Neural progenitor cell (in vitro differentiated cells): Measurements from ENCODE around the gene NR4A2. TPM values are rescaled to one million over a fixed set of nuclear protein-coding genes. Genes with fewer than 3 reads are reported as not detected.
"Not testable (repeated sequence)": the region's sequence is repeated elsewhere in the genome, so short reads cannot be mapped to it uniquely, and the experiment has no call there.

Source experiments
- DNase-seq: peaks from one replicate; pipeline ENCODE4 v3.0.0-alpha.2; 2016; ENCODE audit warnings: low spot score
- H2AFZ ChIP-seq: fragments of 200-600 bp; sonication (generic); replicated peaks from 2 replicates; pipeline ENCODE4 v1.6.1; 2016; ENCODE audit warnings: antibody characterized with exemption
- H3F3A ChIP-seq: fragments of 200-600 bp; sonication (generic); 2 replicates; pipeline ENCODE4 v1.6.1; 2016; ENCODE audit warnings: antibody characterized with exemption, low read depth
- H3K27ac ChIP-seq: fragments of 200-600 bp; sonication (generic); 2 replicates; pipeline ENCODE4 v1.5.1; 2016; ENCODE audit warnings: mild to moderate bottlenecking
- H3K27me3 ChIP-seq: fragments of 200-600 bp; sonication (generic); 2 replicates; pipeline ENCODE4 v1.6.1; 2016; ENCODE audit warnings: mild to moderate bottlenecking, moderate library complexity
- H3K36me3 ChIP-seq: fragments of 200-600 bp; sonication (generic); 2 replicates; pipeline ENCODE4 v1.5.1; 2016
- H3K4me1 ChIP-seq: fragments of 200-600 bp; sonication (generic); 2 replicates; pipeline ENCODE4 v1.6.1; 2016; ENCODE audit warnings: mixed run types
- H3K4me2 ChIP-seq: fragments of 200-600 bp; sonication (generic); 2 replicates; pipeline ENCODE4 v1.6.1; 2016
- H3K4me3 ChIP-seq: fragments of 200-600 bp; sonication (generic); 2 replicates; pipeline ENCODE4 v1.5.1; 2016
- H3K79me2 ChIP-seq: fragments of 200-600 bp; sonication (generic); 2 replicates; pipeline ENCODE4 v1.6.1; 2016; ENCODE audit warnings: low read depth
- H3K9ac ChIP-seq: fragments of 200-600 bp; sonication (generic); 2 replicates; pipeline ENCODE4 v1.6.1; 2016
- H3K9me3 ChIP-seq: fragments of 200-600 bp; sonication (generic); 2 replicates; pipeline ENCODE4 v1.5.1; 2016; ENCODE audit warnings: low read depth
- H4K20me1 ChIP-seq: fragments of 200-600 bp; sonication (generic); 2 replicates; pipeline ENCODE4 v1.6.1; 2016; ENCODE audit warnings: low read depth
- H3K27ac Mint-ChIP-seq: 3 replicates; pipeline ENCODE4 v1.8.0; 2021; ENCODE audit warnings: mixed read lengths
- H3K27me3 Mint-ChIP-seq: 2 replicates; pipeline ENCODE4 v1.8.0; 2022; ENCODE audit warnings: low read depth, mild to moderate bottlenecking, inconsistent platforms, moderate library complexity, mixed read lengths; ENCODE audit not compliant: insufficient read depth
- H3K36me3 Mint-ChIP-seq: 3 replicates; pipeline ENCODE4 v1.8.0; 2021; ENCODE audit warnings: mixed read lengths
- H3K4me1 Mint-ChIP-seq: 3 replicates; pipeline ENCODE4 v1.8.0; 2021; ENCODE audit warnings: mixed read lengths
- H3K4me3 Mint-ChIP-seq: 3 replicates; pipeline ENCODE4 v1.8.0; 2021; ENCODE audit warnings: mild to moderate bottlenecking, moderate library complexity, mixed read lengths
- H3K9me3 Mint-ChIP-seq: 3 replicates; pipeline ENCODE4 v1.8.0; 2020; ENCODE audit warnings: mixed read lengths
- EZH2 ChIP-seq: fragments of 200-600 bp; sonication (generic); IDR thresholded peaks from 2 replicates; pipeline ENCODE4 v1.6.1; 2017; ENCODE audit warnings: antibody characterized with exemption, mild to moderate bottlenecking, moderate library complexity
- EZH2phosphoT487 ChIP-seq: fragments of 200-600 bp; sonication (generic); IDR thresholded peaks from 2 replicates; pipeline ENCODE4 v1.6.1; 2017; ENCODE audit warnings: antibody characterized with exemption
- total RNA-seq: library from RNA; depleted of rRNA; stranded (reverse); fragments of >200 nt; gene quantifications from 2 replicates; pipeline ENCODE4 v1.2.3, GENCODE V29; 2015; ENCODE audit warnings: low replicate concordance
- TF ChIP-seq, protein P1 (sequence below): fragments of 200-600 bp; sonication (generic); IDR thresholded peaks from 2 replicates; pipeline ENCODE4 v1.5.1; 2017; ENCODE audit warnings: antibody characterized with exemption, mild to moderate bottlenecking

The NR4A2 gene
- total RNA-seq, 1 donor from 2014 or later = 0.56 TPM

DNA sequence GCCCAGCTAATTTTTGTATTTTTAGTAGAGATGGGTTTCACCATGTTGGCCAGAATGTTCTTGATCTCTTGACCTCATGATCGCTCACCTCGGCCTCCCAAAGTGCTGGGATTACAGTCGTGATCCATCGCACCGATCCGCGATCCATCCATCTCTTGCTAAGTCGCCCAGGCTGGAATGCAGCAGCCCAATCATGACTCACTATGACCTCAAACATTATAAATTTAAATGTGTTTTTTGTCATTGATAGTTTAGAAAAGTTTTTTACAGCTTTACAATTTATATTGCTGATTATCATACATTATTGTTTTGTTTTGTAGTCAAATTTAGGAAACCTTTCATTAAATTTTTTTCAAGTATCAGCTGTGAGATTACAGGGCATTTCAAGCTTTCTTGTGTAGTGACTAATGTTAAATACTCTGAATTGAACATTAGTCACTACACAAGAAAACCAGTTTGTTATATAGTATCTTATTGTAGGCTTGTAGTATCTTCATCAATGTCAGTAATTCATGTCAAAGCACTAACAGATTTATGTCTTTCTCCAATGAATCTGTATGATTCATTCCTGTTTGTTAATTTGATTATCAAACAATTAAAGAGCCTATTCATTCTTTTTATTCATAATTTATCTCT, 37.5 kb downstream of the NR4A2 start:
- H3K9me3 ChIP-seq = no peaks in the 10 kb centered on the region
- no peaks in the 10 kb centered on the region for H3F3A ChIP-seq
- H3K27me3 Mint-ChIP-seq = no peaks in the 10 kb centered on the region
- H3K9ac ChIP-seq = no peak overlapping the region
- H3K36me3 Mint-ChIP-seq = no peaks in the 10 kb centered on the region
- H3K27ac Mint-ChIP-seq = no peak overlapping the region
- H3K36me3 ChIP-seq = no peaks in the 10 kb centered on the region
- H3K4me3 Mint-ChIP-seq = no peak overlapping the region
- peaks cover 4% of the 10 kb centered on the region for H3K9me3 Mint-ChIP-seq
- no peak overlapping the region for H3K27ac ChIP-seq
- no peaks in the 10 kb centered on the region for H3K79me2 ChIP-seq
- H3K27me3 ChIP-seq = no peaks in the 10 kb centered on the region
- TF ChIP-seq, protein P1, sequence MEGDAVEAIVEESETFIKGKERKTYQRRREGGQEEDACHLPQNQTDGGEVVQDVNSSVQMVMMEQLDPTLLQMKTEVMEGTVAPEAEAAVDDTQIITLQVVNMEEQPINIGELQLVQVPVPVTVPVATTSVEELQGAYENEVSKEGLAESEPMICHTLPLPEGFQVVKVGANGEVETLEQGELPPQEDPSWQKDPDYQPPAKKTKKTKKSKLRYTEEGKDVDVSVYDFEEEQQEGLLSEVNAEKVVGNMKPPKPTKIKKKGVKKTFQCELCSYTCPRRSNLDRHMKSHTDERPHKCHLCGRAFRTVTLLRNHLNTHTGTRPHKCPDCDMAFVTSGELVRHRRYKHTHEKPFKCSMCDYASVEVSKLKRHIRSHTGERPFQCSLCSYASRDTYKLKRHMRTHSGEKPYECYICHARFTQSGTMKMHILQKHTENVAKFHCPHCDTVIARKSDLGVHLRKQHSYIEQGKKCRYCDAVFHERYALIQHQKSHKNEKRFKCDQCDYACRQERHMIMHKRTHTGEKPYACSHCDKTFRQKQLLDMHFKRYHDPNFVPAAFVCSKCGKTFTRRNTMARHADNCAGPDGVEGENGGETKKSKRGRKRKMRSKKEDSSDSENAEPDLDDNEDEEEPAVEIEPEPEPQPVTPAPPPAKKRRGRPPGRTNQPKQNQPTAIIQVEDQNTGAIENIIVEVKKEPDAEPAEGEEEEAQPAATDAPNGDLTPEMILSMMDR = no peak
- TF ChIP-seq EZH2phosphoT487 = no peak
- no peak for TF ChIP-seq EZH2
- H3K4me2 ChIP-seq = no peak overlapping the region
- H3K4me1 Mint-ChIP-seq = no peaks in the 10 kb centered on the region
- H3K4me3 ChIP-seq = no peak overlapping the region
- no peaks in the 10 kb centered on the region for H4K20me1 ChIP-seq
- H2AFZ ChIP-seq = no peak overlapping the region
- DNase-seq = no peak
- no peaks in the 10 kb centered on the region for H3K4me1 ChIP-seq

DNA sequence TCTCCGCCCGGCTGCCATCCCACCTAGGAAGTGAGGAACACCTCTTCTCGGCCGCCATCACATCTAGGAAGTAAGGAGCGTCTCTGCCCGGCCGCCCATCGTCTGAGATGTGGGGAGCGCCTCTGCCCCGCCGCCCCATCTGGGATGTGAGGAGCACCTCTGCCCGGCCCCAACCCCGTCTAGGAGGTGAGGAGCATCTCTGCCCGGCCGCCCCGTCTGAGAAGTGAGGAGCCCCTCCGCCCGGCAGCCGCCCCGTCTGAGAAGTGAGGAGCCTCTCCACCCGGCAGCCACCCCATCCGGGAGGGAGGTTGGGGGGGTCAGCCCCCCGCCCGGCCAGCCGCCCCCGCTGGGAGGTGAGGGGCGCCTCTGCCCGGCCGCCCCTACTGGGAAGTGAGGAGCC, 39.1 kb downstream of the NR4A2 start:
- H3K9me3 Mint-ChIP-seq, H3K4me3 ChIP-seq, H3K27me3 ChIP-seq, DNase-seq, H3K4me2 ChIP-seq, H3F3A ChIP-seq, H3K9me3 ChIP-seq, H3K4me1 ChIP-seq, H3K27ac Mint-ChIP-seq, H3K79me2 ChIP-seq, H4K20me1 ChIP-seq, H2AFZ ChIP-seq, H3K4me3 Mint-ChIP-seq, H3K36me3 ChIP-seq, H3K4me1 Mint-ChIP-seq, H3K27ac ChIP-seq, H3K9ac ChIP-seq, H3K36me3 Mint-ChIP-seq, H3K27me3 Mint-ChIP-seq: not testable (repeated sequence)

DNA sequence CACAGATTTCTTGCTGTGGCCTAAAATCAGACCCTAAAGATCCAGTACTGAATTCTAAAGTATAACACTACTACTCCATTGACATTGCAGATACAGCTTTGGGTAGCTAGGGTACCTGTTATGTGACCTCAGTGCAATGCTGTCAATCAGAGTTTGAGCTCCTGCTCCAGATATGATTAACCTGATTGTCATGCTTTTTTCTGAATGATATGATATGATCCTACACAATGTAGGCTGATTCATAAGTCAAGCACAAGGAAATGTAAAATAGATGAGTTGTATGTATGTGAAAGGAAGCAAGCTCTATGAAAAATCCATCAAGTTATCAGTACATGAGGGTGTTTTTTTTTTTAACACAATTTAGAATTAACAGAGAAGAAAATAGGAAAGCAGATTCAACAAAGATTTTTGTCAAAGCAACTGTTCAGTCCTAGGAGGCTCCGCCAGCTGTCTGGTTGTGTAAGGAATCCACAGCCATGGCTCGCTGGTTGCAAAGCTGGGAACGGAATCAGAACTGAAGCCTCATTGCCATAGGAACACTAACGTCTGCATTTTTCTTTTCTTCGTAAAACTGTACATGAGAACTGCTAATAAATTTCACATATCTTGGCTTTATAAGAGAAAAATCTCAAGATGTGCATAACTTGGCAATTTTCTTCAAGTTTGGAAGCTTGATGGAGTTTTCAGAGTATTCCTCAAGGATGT, 52.9 kb downstream of the NR4A2 start:
- no peaks in the 10 kb centered on the region for H3K27me3 Mint-ChIP-seq
- H3K4me3 Mint-ChIP-seq = no peak overlapping the region
- no peaks in the 10 kb centered on the region for H3K9me3 Mint-ChIP-seq
- DNase-seq = no peak
- H3K36me3 Mint-ChIP-seq = no peaks in the 10 kb centered on the region
- Histone ChIP-seq H3K9ac (no peak overlapping the region), H3K9me3 (no peaks in the 10 kb centered on the region), H3F3A (no peaks in the 10 kb centered on the region), H3K36me3 (no peaks in the 10 kb centered on the region), H3K4me2 (no peak overlapping the region), H2AFZ (no peak overlapping the region), H3K27me3 (no peaks in the 10 kb centered on the region), H3K79me2 (no peaks in the 10 kb centered on the region), H3K4me3 (no peak overlapping the region), H3K4me1 (no peaks in the 10 kb centered on the region), H4K20me1 (no peaks in the 10 kb centered on the region), H3K27ac (no peak overlapping the region)
- H3K27ac Mint-ChIP-seq = no peak overlapping the region
- no peaks in the 10 kb centered on the region for H3K4me1 Mint-ChIP-seq
- TF ChIP-seq EZH2 (no peak), EZH2phosphoT487 (no peak)
- TF ChIP-seq, protein P1 = no peak

Other genes starting within 250 kb of the NR4A2 start
- 67.2 and 176 TPM in 2 replicates for gene GPD2, start 103.7 kb upstream of the NR4A2 start, total RNA-seq